IMR-90 (cell line): ENCODE measurements around the gene KIF15. TPM values are rescaled to one million over a fixed set of nuclear protein-coding genes. Genes with fewer than 3 reads are reported as not detected.
A peak's percentile ranks its signal among the peaks of the same experiment; 100 is the strongest.

Experiments used
- ATAC-seq: fragments of 200-7000 bp; cut with Tn5 transposase; 2 replicates; pipeline ENCODE4 v1.9.1; 2020; ENCODE audit warnings: low read depth, mild to moderate bottlenecking, moderate library complexity
- BruUV-seq: library from RNA; stranded (reverse); fragments of 400-500 nt; replicated peaks from 2 replicates; lab custom pipeline; 2021; lab: Mats Ljungman, UMichigan
- CTCF ChIA-PET: fragments of 300-600 bp; formaldehyde crosslinking; extraction: SDS; loops from one replicate; lab custom pipeline; 2021; ENCODE audit warnings: antibody characterized with exemption; lab: Yijun Ruan, JAX
- POLR2A ChIA-PET: fragments of 300-600 bp; sonication (Branson Sonifier 250); formaldehyde crosslinking; loops from one replicate; lab custom pipeline; 2022; ENCODE audit warnings: antibody characterized with exemption; ENCODE audit not compliant: unreplicated experiment; lab: Charles Lee
- DNase-seq: peaks from one replicate; pipeline ENCODE4 v3.0.0; 2013
- H2AFZ ChIP-seq: replicated peaks from 2 replicates; pipeline ENCODE3; 2013; ENCODE audit warnings: low read length, mild to moderate bottlenecking; ENCODE audit not compliant: poor library complexity
- H2AK5ac ChIP-seq: 2 replicates; pipeline ENCODE4 v1.6.1; 2013; ENCODE audit warnings: low read depth, low read length, inconsistent platforms
- H2AK9ac ChIP-seq: replicated peaks from 2 replicates; pipeline ENCODE3; 2013; ENCODE audit warnings: mild to moderate bottlenecking, low read depth, low read length, moderate library complexity; ENCODE audit not compliant: poor library complexity
- H2BK120ac ChIP-seq: 2 replicates; pipeline ENCODE4 v1.6.1; 2013; ENCODE audit warnings: low read depth, low read length, inconsistent platforms
- H2BK15ac ChIP-seq: 3 replicates; pipeline ENCODE4 v1.6.1; 2013; ENCODE audit warnings: low read depth, low read length, inconsistent platforms
- H2BK20ac ChIP-seq: 2 replicates; pipeline ENCODE4 v1.6.1; 2013; ENCODE audit warnings: low read depth, mild to moderate bottlenecking, inconsistent platforms, low read length, moderate library complexity
- H2BK5ac ChIP-seq: 2 replicates; pipeline ENCODE4 v1.6.1; 2013; ENCODE audit warnings: mild to moderate bottlenecking, low read depth, low read length, inconsistent platforms; ENCODE audit not compliant: poor library complexity, severe bottlenecking
- H3K14ac ChIP-seq: replicated peaks from 2 replicates; pipeline ENCODE4 v1.6.1; 2013; ENCODE audit warnings: low read depth, low read length, inconsistent platforms
- H3K18ac ChIP-seq: 2 replicates; pipeline ENCODE4 v1.6.1; 2013; ENCODE audit warnings: low read depth, low read length, control low read depth
- H3K23ac ChIP-seq: 2 replicates; pipeline ENCODE4 v1.6.1; 2013; ENCODE audit warnings: low read depth, low read length, inconsistent platforms
- H3K27ac ChIP-seq: 2 replicates; pipeline ENCODE4 v1.5.1; 2013; ENCODE audit warnings: mild to moderate bottlenecking, control low read depth, low read length; ENCODE audit not compliant: insufficient read depth
- H3K27me3 ChIP-seq: 2 replicates; pipeline ENCODE4 v1.6.1; 2013; ENCODE audit warnings: low read length; ENCODE audit not compliant: control insufficient read depth, insufficient read depth
- H3K36me3 ChIP-seq: 2 replicates; pipeline ENCODE4 v1.6.1; 2013; ENCODE audit warnings: low read length, mixed read lengths; ENCODE audit not compliant: control insufficient read depth, insufficient read depth
- H3K4ac ChIP-seq: 2 replicates; pipeline ENCODE4 v1.6.1; 2013; ENCODE audit warnings: low read depth, low read length, inconsistent platforms
- H3K4me1 ChIP-seq: 2 replicates; pipeline ENCODE4 v1.6.1; 2013; ENCODE audit warnings: low read length, mixed read lengths; ENCODE audit not compliant: control insufficient read depth, insufficient read depth
- H3K4me2 ChIP-seq: 2 replicates; pipeline ENCODE4 v1.6.1; 2013; ENCODE audit warnings: low read depth, mild to moderate bottlenecking, control low read depth, low read length, moderate library complexity
- H3K4me3 ChIP-seq: 2 replicates; pipeline ENCODE4 v1.5.1; 2013; ENCODE audit warnings: low read depth, mild to moderate bottlenecking, control low read depth, low read length, moderate library complexity; ENCODE audit not compliant: insufficient read depth
- H3K56ac ChIP-seq: 2 replicates; pipeline ENCODE4 v1.6.1; 2013; ENCODE audit warnings: low read length, inconsistent platforms; ENCODE audit not compliant: insufficient read depth; ENCODE audit errors: extremely low read depth
- H3K79me1 ChIP-seq, 2 experiments: 2 replicates each; pipeline ENCODE4 v1.6.1; 2013; ENCODE audit warnings: low read length in 2 of 2, inconsistent platforms in 1 of 2, low read depth in 1 of 2
- H3K9ac ChIP-seq: 2 replicates; pipeline ENCODE4 v1.6.1; 2013; ENCODE audit warnings: low read depth, low read length, control low read depth
- H3K9me1 ChIP-seq: 2 replicates; pipeline ENCODE4 v1.6.1; 2013; ENCODE audit warnings: low read length, inconsistent platforms; ENCODE audit not compliant: insufficient read depth
- H3K9me3 ChIP-seq: 2 replicates; pipeline ENCODE4 v1.6.1; 2013; ENCODE audit warnings: low read length; ENCODE audit not compliant: control insufficient read depth, insufficient read depth
- H4K20me1 ChIP-seq: 2 replicates; pipeline ENCODE4 v1.6.1; 2013; ENCODE audit warnings: low read length, inconsistent platforms; ENCODE audit not compliant: insufficient read depth
- H4K5ac ChIP-seq: 2 replicates; pipeline ENCODE4 v1.6.1; 2013; ENCODE audit warnings: mild to moderate bottlenecking, low read depth, low read length, control low read depth
- H4K8ac ChIP-seq, 2 experiments: 2 replicates each; pipeline ENCODE4 v1.6.1; 2013; ENCODE audit warnings: low read depth in 2 of 2, low read length in 2 of 2, control low read depth in 1 of 2, inconsistent platforms in 1 of 2
- H4K91ac ChIP-seq: 2 replicates; pipeline ENCODE4 v1.6.1; 2013; ENCODE audit warnings: low read depth, low read length, inconsistent platforms; ENCODE audit not compliant: insufficient read depth
- BHLHE40 ChIP-seq: fragments of 150-350 bp; IDR thresholded peaks from 2 replicates; pipeline ENCODE4 v1.6.1; 2016; ENCODE audit warnings: mild to moderate bottlenecking, low read depth, low read length
- CEBPB ChIP-seq: IDR thresholded peaks from 2 replicates; pipeline ENCODE4 v1.6.1; 2012; ENCODE audit warnings: low read depth, low read length, improper control_type of control experiment
- CHD1 ChIP-seq: IDR thresholded peaks from 2 replicates; pipeline ENCODE4 v1.6.1; 2012; ENCODE audit warnings: low read depth, low read length, improper control_type of control experiment
- ELK1 ChIP-seq: fragments of 150-350 bp; IDR thresholded peaks from 2 replicates; pipeline ENCODE4 v1.6.1; 2016; ENCODE audit warnings: low read depth, mild to moderate bottlenecking, low read length, moderate library complexity, borderline replicate concordance
- FOS ChIP-seq: fragments of 150-350 bp; IDR thresholded peaks from 2 replicates; pipeline ENCODE4 v1.6.1; 2016; ENCODE audit warnings: low read depth, low read length
- MAFK ChIP-seq: IDR thresholded peaks from 2 replicates; pipeline ENCODE4 v1.6.1; 2012; ENCODE audit warnings: low read depth, low read length, improper control_type of control experiment
- MAZ ChIP-seq: IDR thresholded peaks from 2 replicates; pipeline ENCODE4 v1.6.1; 2012; ENCODE audit warnings: low read depth, mild to moderate bottlenecking, low read length, improper control_type of control experiment, moderate library complexity, borderline replicate concordance
- MXI1 ChIP-seq: IDR thresholded peaks from 2 replicates; pipeline ENCODE4 v1.6.1; 2012; ENCODE audit warnings: low read depth, mild to moderate bottlenecking, low read length, moderate library complexity, borderline replicate concordance
- NFE2L2 ChIP-seq: fragments of 150-350 bp; IDR thresholded peaks from 2 replicates; pipeline ENCODE4 v1.6.1; 2016; ENCODE audit warnings: low read depth, mild to moderate bottlenecking, low read length
- POLR2A ChIP-seq: IDR thresholded peaks from 2 replicates; pipeline ENCODE4 v1.6.1; 2012; ENCODE audit warnings: mild to moderate bottlenecking, low read depth, low read length
- RAD21 ChIP-seq: IDR thresholded peaks from 2 replicates; pipeline ENCODE4 v1.6.1; 2012; ENCODE audit warnings: low read length, improper control_type of control experiment
- RCOR1 ChIP-seq: IDR thresholded peaks from 2 replicates; pipeline ENCODE4 v1.6.1; 2012; ENCODE audit warnings: mild to moderate bottlenecking, low read length, improper control_type of control experiment; ENCODE audit not compliant: insufficient replicate concordance
- SMC3 ChIP-seq: fragments of 150-350 bp; IDR thresholded peaks from 2 replicates; pipeline ENCODE4 v1.6.1; 2016; ENCODE audit warnings: low read depth, mild to moderate bottlenecking, antibody characterized with exemption, low read length, moderate library complexity
- USF2 ChIP-seq: fragments of 150-350 bp; IDR thresholded peaks from 2 replicates; pipeline ENCODE4 v1.6.1; 2017; ENCODE audit warnings: mild to moderate bottlenecking, antibody characterized with exemption, low read length, low read depth
- WGBS, 2 experiments: methylation state at CpG; one replicate each; pipeline versions ENCODE4 v1.1.5 to v1.1.7; 2013; ENCODE audit warnings: missing lambda C conversion rate in 2 of 2; ENCODE audit not compliant: insufficient read length in 1 of 2; ENCODE audit errors: extremely low coverage in 2 of 2; 5-methylcytosine and 5-hydroxymethylcytosine counted together
- dilution Hi-C: fragments of 300-500 bp; cut with HindIII; formaldehyde crosslinking; loops from one replicate; pipeline ENCODE4 v1.14.3; 2018; ENCODE audit warnings: low sequenced_read_pairs; ENCODE audit not compliant: unreplicated experiment
- in situ Hi-C: fragments of 300-500 bp; cut with MboI; formaldehyde crosslinking; loops from 3 replicates; pipeline ENCODE4 v1.14.3; 2019; ENCODE audit warnings: low sequenced_read_pairs, inconsistent platforms, mixed read lengths
- intact Hi-C: fragments of 100-400 bp; cut with micrococcal nuclease; formaldehyde crosslinking; loops from 2 replicates; pipeline ENCODE4 v1.10.0; 2022
- polyA plus RNA-seq, 3 experiments: library from polyadenylated mRNA; depleted of rRNA; stranded (reverse); fragments of >200 nt; gene quantifications; 2 replicates each; pipeline ENCODE4 v1.2.3, GENCODE V29; 2012; ENCODE audit warnings: low replicate concordance in 1 of 3
- total RNA-seq: library from RNA; depleted of rRNA; stranded (reverse); fragments of >200 nt; gene quantifications from 2 replicates; pipeline ENCODE4 v1.2.3, GENCODE V29; 2012
- TF ChIP-seq, protein P1 (sequence below): conservative IDR thresholded peaks from 2 replicates; pipeline ENCODE4 v1.5.1; 2012; ENCODE audit warnings: mild to moderate bottlenecking, low read depth, low read length, improper control_type of control experiment

KIF15 gene
- total and polyA plus RNA-seq, 2 of the 4 experiments (the other 2 are of a cell fraction): 3.7 to 8.4 TPM

- H2AK9ac ChIP-seq: no peak overlapping the region
- peak overlapping the region; percentile 55; the same call in 1 of the 2 replicates for H2BK120ac ChIP-seq
- 0 out of 3 replicates have a peak overlapping the region, but pooled peaks have one; percentile 2 for H2BK15ac ChIP-seq
- no peaks in the 10 kb centered on the region for H3K27me3 ChIP-seq
- no peaks in the 10 kb centered on the region for H4K20me1 ChIP-seq
- 0 out of 2 replicates have a peak overlapping the region, but pooled peaks have one; percentile 30 for H3K14ac ChIP-seq
- no peak overlapping the region for H3K27ac ChIP-seq
- peak overlapping the region; percentile 74; the same call in 1 of the 2 replicates for H3K4me2 ChIP-seq
- no peak overlapping the region for H2AFZ ChIP-seq
- H4K91ac ChIP-seq: no peak overlapping the region
- peaks cover 10% of the 10 kb centered on the region for H3K4me1 ChIP-seq
- H2BK5ac ChIP-seq: peak overlapping the region; percentile 66
- in situ Hi-C loops (loop anchor here (25.0 kb wide), 1 partner anchor 555 kb away; the partner anchor contains the start of gene TCAIM), dilution Hi-C loops (no loop called here), intact Hi-C loops (no loop called here)
- H3K9me3 ChIP-seq: no peaks in the 10 kb centered on the region
- H3K9ac ChIP-seq: no peak overlapping the region
- H4K8ac ChIP-seq: no peak overlapping the region
- no peak overlapping the region for H3K4ac ChIP-seq
- no peak overlapping the region for H2AK5ac ChIP-seq
- ATAC-seq: peak; percentile 37
- peak; percentile 72 for DNase-seq
- ChIA-PET POLR2A (no interaction called here), CTCF (interaction anchor here (0.6 kb wide), 1 partner anchor 237 kb away, joined by 6 read pairs; no protein-coding TSS in a partner anchor)
- peaks cover 0 to 4% of the 10 kb centered on the region in 2 experiments; a peak in 1 of 4 replicates for H3K79me1 ChIP-seq
- H4K5ac ChIP-seq: no peak overlapping the region
- peak; percentile 31; the same call in 1 of the 2 replicates for TF ChIP-seq FOS
- TF ChIP-seq USF2: no peak
- TF ChIP-seq BHLHE40: no peak
- TF ChIP-seq, protein P1, sequence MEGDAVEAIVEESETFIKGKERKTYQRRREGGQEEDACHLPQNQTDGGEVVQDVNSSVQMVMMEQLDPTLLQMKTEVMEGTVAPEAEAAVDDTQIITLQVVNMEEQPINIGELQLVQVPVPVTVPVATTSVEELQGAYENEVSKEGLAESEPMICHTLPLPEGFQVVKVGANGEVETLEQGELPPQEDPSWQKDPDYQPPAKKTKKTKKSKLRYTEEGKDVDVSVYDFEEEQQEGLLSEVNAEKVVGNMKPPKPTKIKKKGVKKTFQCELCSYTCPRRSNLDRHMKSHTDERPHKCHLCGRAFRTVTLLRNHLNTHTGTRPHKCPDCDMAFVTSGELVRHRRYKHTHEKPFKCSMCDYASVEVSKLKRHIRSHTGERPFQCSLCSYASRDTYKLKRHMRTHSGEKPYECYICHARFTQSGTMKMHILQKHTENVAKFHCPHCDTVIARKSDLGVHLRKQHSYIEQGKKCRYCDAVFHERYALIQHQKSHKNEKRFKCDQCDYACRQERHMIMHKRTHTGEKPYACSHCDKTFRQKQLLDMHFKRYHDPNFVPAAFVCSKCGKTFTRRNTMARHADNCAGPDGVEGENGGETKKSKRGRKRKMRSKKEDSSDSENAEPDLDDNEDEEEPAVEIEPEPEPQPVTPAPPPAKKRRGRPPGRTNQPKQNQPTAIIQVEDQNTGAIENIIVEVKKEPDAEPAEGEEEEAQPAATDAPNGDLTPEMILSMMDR: no peak
- no peak for TF ChIP-seq MXI1
- no peak for TF ChIP-seq ELK1
- TF ChIP-seq CHD1: no peak
- TF ChIP-seq CEBPB: peak; percentile 70
- TF ChIP-seq RCOR1: no peak
- TF ChIP-seq SMC3: no peak
- no peak for TF ChIP-seq MAFK
- no peak for TF ChIP-seq NFE2L2
- no peak for TF ChIP-seq POLR2A
- no peak for TF ChIP-seq RAD21
- TF ChIP-seq MAZ: no peak
- H3K18ac ChIP-seq: peak overlapping the region; percentile 71; the same call in 1 of the 2 replicates
- peak overlapping the region; percentile 33; the same call in 1 of the 2 replicates for H2BK20ac ChIP-seq
- H3K36me3 ChIP-seq: no peaks in the 10 kb centered on the region
- H3K4me3 ChIP-seq: no peak overlapping the region
- BruUV-seq: no TSS peak
- WGBS, 2 experiments: 100% methylated on average over 1 of the region's 3 CpGs; no CpG with 5 or more reads in 1 of the 2 experiments
- H3K23ac ChIP-seq: no peak overlapping the region
- no peak overlapping the region; the same call in 1 of the 2 replicates for H3K56ac ChIP-seq
- peaks cover 10% of the 10 kb centered on the region; the same call in 1 of the 2 replicates for H3K9me1 ChIP-seq
Observed at GRCh38 chr3:44892689-44893088, 131.1 kb downstream of the KIF15 start.
